ENCODE data around the gene PC.

- TF ChIP-seq CTCF (conservative IDR thresholded peaks at IDR 0.05; ENCODE audit: low read depth, low read length) (no peak), EZH2 (IDR thresholded peaks at IDR 0.05; ENCODE audit: borderline replicate concordance, low read depth, low read length, poor library complexity, severe bottlenecking) (no peak)
Observed at GRCh38 chr11:66999555-66999954, 41.4 kb upstream of the PC start.

Data from A673 (cell line).